IPS-15b (cell line): ENCODE data around the gene AGBL4.

Experiments used
- H3K27me3 ChIP-seq: one replicate; pipeline ENCODE4 v1.6.1; 2013; ENCODE audit warnings: low read length; ENCODE audit not compliant: control insufficient read depth, insufficient read depth
- H3K36me3 ChIP-seq: one replicate; pipeline ENCODE4 v1.6.1; 2013; ENCODE audit warnings: low read length; ENCODE audit not compliant: control insufficient read depth, insufficient read depth
- H3K4me1 ChIP-seq: one replicate; pipeline ENCODE4 v1.6.1; 2013; ENCODE audit warnings: mild to moderate bottlenecking, low read length; ENCODE audit not compliant: control insufficient read depth, insufficient read depth
- H3K4me3 ChIP-seq: one replicate; pipeline ENCODE4 v1.5.1; 2013; ENCODE audit warnings: low read depth, low read length
- H3K9ac ChIP-seq: one replicate; pipeline ENCODE4 v1.6.1; 2013; ENCODE audit warnings: low read depth, mild to moderate bottlenecking, low read length
- H3K9me3 ChIP-seq: one replicate; pipeline ENCODE4 v1.6.1; 2013; ENCODE audit warnings: mild to moderate bottlenecking, low read length; ENCODE audit not compliant: control insufficient read depth, insufficient read depth

Gene AGBL4

DNA sequence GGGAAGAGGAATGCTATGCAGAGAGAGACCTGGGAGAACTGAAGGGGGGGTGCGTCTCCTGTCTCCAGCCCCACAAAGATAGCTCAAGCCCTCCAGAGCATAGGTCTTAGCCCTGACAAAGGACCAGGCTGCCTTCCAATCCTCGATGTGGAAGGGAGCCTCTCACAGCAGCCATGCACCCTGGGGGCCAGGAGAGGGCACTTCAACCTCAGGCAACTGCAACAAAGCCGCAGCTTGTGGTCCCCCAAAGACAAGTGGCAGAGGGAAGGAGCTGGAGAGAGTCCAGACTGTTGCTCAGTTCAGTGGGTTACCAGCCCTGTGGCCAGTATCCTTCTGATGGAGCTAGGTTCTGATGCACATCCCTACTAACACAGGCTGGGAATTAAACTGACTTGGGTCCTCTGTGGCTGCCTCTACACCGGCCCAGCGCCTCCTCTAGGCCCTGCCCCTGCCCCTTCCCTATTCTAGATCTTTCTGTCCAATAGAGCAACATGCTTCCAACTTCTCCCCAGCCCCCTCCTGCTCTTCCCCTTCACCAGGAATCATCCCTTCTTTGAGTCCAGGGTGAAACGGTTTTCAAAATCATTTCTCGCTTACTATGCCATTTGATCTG lies 1451.0 kb downstream of the AGBL4 start:
- Histone ChIP-seq H3K27me3 (no peaks in the 10 kb centered on the region), H3K4me1 (peaks cover 3% of the 10 kb centered on the region)

DNA sequence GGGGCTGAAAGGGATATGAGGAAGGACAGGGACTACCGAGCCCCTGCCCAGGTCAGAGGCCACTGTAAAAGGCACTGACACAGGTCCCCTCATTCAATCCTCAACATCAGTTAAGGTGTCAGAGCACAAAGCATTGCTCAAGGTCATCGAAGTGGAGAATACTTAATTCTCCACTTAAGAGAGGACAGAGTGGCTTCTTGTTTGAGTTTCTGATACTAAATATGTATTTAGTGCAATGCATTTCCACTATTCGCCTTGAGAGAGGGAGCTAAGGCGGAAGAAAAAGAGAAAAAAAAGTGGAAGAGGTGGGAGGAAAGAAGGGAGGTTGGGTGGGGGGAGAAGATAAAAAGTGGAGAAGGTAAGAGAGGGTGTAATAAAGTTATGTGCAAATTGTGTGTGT lies 1451.6 kb downstream of the AGBL4 start:
- no peaks in the 10 kb centered on the region for H3K36me3 ChIP-seq
- no peak overlapping the region for H3K9ac ChIP-seq
- H3K4me1 ChIP-seq, result peaks cover 3% of the 10 kb centered on the region
- H3K9me3 ChIP-seq, result no peaks in the 10 kb centered on the region
- H3K27me3 ChIP-seq, result no peaks in the 10 kb centered on the region
- no peak overlapping the region for H3K4me3 ChIP-seq

More for the DNA sequence above, 1451.0 kb downstream of the AGBL4 start:
- Histone ChIP-seq H3K4me3 (no peak overlapping the region), H3K36me3 (no peaks in the 10 kb centered on the region), H3K9me3 (no peaks in the 10 kb centered on the region), H3K9ac (no peak overlapping the region)

DNA sequence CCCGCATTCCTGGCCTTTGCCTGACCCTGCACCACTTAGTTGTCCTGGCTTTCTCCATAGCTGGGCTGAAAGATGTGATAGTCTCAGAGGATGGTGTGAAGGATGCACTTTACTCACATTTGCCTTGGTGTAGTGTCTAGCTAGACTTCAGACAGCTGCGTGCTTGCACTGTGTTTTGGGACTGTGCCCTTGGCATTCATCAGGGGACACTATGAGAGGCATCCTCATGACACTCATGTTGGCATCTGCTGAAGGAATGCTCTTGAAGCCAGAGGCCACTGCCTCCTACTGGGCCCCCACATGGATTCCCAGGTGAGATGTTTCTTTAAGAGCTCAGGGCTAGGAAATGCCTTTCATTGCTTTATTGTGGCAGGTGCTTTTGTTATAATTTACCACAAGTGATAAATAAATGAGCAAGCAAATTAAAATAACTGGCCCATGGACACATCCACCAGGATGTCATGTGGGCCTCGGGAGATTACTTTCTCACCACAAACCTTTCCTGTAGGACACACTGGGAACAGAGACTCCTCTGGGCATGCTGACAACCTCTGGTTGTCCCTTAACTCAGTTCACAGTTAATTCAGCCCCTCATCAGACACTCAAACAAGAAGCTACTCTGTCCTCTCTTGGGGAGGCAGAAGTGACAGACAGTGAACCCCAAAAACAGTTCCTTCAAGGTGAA lies 1452.3 kb downstream of the AGBL4 start:
- Histone ChIP-seq H3K27me3 (no peaks in the 10 kb centered on the region), H3K9ac (no peak overlapping the region), H3K4me3 (no peak overlapping the region), H3K9me3 (no peaks in the 10 kb centered on the region), H3K36me3 (no peaks in the 10 kb centered on the region), H3K4me1 (peaks cover 3% of the 10 kb centered on the region)

DNA sequence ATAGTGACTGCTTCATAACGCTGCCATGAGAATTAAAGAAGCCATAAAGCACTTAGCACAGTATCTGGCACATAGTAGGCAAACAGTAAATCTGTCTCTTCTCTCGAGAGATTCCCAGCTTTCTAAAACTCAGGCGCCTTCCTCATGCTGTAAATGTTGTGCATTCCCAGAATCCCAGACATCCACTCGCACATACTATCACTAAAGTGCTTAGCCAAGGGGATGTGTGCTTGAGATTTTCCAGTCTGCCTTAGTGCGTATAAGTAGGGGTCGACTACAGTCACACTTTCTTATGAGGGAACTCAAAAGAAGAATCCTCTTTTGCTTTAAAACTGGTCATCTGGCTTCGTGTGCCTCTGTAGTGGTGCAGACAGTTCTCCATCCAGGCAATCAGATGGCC lies 1453.2 kb downstream of the AGBL4 start:
- no peaks in the 10 kb centered on the region for H3K27me3 ChIP-seq
- no peak overlapping the region for H3K9ac ChIP-seq
- H3K9me3 ChIP-seq, result no peaks in the 10 kb centered on the region
- H3K4me1 ChIP-seq, result peaks cover 3% of the 10 kb centered on the region
- no peaks in the 10 kb centered on the region for H3K36me3 ChIP-seq
- H3K4me3 ChIP-seq, result no peak overlapping the region

DNA sequence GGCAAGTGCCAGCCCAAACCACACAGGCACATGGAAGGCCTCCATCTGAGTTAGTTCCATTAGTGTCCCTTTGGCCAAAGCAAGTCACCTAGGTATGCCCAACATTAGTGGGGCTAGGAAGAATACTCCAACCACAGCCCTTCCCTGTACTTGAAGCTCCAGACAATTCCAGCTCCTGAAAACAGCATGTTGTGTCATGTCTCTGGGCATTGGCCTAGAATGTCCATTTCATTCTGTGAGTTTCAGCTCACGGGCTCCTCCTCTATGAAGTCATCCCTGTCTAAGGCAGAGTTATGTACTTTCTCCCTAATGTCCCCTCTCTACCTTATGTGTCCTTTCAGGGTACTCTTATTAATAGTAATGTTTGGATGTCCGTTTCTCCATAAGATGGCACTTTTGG lies 1455.3 kb downstream of the AGBL4 start:
- H3K4me1 ChIP-seq, result peaks cover 3% of the 10 kb centered on the region

DNA sequence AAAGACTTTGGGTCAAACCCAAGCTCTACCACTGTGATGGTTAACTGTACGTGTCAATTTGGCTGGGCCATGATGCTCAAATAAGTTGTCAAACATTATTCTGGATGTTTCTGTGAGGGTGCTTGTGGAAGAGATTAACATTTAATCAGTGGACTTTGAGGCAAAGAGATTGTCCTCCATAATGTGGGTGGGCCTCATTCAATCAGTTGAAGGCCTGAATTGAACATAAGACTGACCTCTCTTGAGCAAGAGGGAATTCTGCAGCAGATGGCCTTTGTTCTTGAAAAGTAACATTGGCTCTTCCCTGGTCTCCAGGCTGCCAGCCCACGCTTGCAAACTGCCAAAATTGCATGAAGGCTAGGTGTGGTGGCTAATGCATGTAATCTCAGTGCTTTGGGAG lies 1457.3 kb downstream of the AGBL4 start:
- Histone ChIP-seq H3K4me1 (peaks cover 3% of the 10 kb centered on the region), H3K4me3 (no peak overlapping the region), H3K27me3 (no peaks in the 10 kb centered on the region), H3K36me3 (no peaks in the 10 kb centered on the region), H3K9ac (no peak overlapping the region), H3K9me3 (no peaks in the 10 kb centered on the region)

More for the DNA sequence above, 1455.3 kb downstream of the AGBL4 start:
- H3K36me3 ChIP-seq, result no peaks in the 10 kb centered on the region
- no peak overlapping the region for H3K9ac ChIP-seq
- no peak overlapping the region for H3K4me3 ChIP-seq
- H3K27me3 ChIP-seq, result no peaks in the 10 kb centered on the region
- no peaks in the 10 kb centered on the region for H3K9me3 ChIP-seq

DNA sequence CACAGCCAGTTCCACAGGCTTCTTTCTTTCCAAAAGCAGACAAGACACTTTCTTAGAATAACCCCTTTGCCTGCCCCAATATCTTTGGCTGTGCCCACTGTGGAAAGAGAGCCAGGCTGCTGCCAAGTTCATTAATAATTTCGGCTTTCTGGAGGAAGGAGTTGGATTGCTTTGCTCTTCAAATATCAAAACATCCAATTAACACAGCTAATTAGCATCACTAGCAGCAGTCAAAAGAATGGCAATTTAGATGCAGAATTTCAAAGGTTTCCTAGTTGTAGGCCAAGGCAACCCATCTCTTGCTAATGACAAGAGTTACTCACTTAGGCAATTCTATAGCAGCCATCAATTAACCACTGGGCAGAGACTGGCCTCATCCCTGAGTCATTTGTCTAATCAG lies 1460.7 kb downstream of the AGBL4 start:
- Histone ChIP-seq H3K36me3 (no peaks in the 10 kb centered on the region), H3K27me3 (no peaks in the 10 kb centered on the region), H3K4me1 (peaks cover 3% of the 10 kb centered on the region), H3K4me3 (no peak overlapping the region), H3K9ac (no peak overlapping the region), H3K9me3 (no peaks in the 10 kb centered on the region)

DNA sequence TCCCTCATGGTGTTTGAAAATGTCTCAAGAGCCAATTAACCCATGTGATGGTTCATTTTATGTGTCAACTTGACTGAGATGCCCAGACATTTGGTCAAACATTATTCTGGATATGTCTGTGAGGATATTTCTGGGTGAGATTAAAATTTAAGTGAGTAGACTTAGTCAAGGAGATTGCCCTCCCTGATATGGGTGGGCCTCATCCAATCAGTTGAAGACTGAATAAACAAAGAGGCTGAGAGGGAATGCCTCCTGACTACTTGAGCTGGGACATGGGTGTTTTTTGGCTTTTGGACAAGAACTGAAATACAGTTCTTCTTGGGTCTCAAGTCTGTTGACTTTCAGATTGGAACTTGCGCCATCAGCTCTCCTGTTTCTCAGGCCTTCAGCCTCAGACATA lies 1462.3 kb downstream of the AGBL4 start:
- Histone ChIP-seq H3K4me3 (no peak overlapping the region), H3K4me1 (peaks cover 3% of the 10 kb centered on the region), H3K27me3 (no peaks in the 10 kb centered on the region), H3K9ac (no peak overlapping the region), H3K9me3 (no peaks in the 10 kb centered on the region), H3K36me3 (no peaks in the 10 kb centered on the region)

DNA sequence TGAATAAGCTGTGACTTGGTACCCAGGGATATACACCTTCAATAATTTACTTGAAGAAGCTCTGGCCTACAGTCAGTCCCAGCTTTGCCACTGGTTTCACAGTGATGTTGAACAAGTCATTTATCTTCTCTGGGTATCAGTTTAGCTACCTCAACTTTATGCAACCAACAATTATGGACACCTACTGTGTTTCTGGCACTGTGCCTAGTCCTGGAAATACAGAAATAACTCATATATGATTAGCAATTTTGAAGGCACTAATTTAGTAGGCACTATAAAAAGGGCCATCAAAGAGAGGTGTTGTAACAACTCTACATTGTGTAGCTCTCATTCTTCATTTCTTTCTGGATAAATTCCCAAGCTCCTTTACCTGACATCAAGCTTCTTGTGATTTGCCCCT lies 1463.2 kb downstream of the AGBL4 start:
- Histone ChIP-seq H3K9ac (no peak overlapping the region), H3K4me1 (peaks cover 3% of the 10 kb centered on the region), H3K9me3 (no peaks in the 10 kb centered on the region), H3K27me3 (no peaks in the 10 kb centered on the region), H3K4me3 (no peak overlapping the region), H3K36me3 (no peaks in the 10 kb centered on the region)

DNA sequence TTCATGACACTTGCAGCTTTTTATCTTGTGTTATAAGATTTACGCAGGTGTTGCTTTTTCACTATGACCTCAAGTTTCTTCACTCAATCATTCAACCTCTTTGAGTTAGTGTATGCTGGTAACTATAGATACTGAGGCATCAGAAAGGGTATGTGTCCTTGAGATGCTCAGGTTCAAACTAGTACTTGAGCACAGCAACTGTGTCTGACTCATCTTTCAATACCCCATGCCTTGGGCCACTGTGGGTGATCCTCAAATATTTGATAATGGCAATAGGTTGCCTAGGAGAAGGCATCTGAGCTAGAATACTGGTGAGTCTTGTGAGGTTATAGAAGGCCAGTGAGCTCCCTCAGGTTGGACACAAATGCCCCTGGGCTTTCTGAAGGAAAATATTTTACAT lies 1463.6 kb downstream of the AGBL4 start:
- H3K4me3 ChIP-seq, result no peak overlapping the region
- no peak overlapping the region for H3K9ac ChIP-seq
- H3K36me3 ChIP-seq, result no peaks in the 10 kb centered on the region
- H3K27me3 ChIP-seq, result no peaks in the 10 kb centered on the region
- H3K9me3 ChIP-seq, result no peaks in the 10 kb centered on the region
- H3K4me1 ChIP-seq, result peaks cover 3% of the 10 kb centered on the region

DNA sequence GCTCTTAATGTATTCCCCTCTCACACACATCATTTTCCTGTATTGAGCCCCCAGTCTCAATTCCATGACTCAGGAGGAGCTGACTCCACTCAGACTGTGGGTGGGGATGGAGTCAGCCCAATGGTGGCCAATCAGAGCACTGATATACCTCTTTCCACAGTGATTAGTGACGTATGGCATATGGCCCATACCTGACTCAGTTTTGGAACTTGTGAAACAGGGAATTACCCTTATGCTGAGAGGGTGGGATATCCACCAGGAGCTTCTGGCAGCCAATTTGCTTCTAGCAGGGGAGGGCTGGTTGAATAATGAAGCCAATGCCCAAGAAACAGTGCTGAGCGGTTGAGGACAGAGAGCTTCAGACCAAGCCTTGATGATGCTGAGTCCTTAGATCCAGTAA lies 1465.4 kb downstream of the AGBL4 start:
- Histone ChIP-seq H3K9ac (no peak overlapping the region), H3K4me1 (peaks cover 3% of the 10 kb centered on the region), H3K27me3 (no peaks in the 10 kb centered on the region), H3K4me3 (no peak overlapping the region), H3K36me3 (no peaks in the 10 kb centered on the region), H3K9me3 (no peaks in the 10 kb centered on the region)

DNA sequence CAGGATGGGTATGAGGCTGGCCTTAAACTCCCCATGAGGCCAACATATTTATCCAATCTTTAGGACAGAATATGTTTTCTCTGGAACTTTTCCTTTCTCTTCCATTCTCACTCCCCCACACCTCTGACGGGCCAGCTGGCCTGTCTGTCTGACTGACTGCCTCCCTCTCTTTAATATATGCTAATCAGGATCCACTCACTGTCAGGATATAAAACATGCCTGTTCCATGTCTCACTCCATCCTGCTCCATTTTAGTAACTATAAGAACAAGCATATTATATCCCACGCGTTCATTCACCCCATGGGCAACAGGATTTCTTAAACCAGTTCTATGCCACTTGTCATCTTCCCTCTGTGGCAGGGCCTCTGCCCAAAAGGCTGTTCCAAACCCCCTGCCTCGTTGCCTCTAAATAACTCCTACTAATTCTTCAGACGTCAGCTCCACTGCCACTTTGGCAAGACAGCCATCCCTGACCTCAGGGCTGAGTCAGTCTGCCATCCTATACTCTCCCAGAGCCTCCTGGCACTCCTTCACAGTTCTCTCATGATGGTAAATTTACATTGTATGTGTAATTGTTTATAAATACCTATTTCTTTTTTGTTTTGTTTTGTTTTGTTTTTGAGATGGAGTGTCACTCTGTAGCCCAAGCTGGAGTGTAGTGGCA lies 1467.4 kb downstream of the AGBL4 start:
- Histone ChIP-seq H3K9me3 (no peaks in the 10 kb centered on the region), H3K36me3 (no peaks in the 10 kb centered on the region), H3K9ac (no peak overlapping the region), H3K4me1 (no peaks in the 10 kb centered on the region), H3K27me3 (no peaks in the 10 kb centered on the region), H3K4me3 (no peak overlapping the region)
